ENCODE data around the gene CD74. TPM values are rescaled to one million over a fixed set of nuclear protein-coding genes. Genes with fewer than 3 reads are reported as not detected.

The CD74 gene
- total and polyA plus RNA-seq, 2 of the 8 experiments (the other 6 are each of a cell fraction or from before 2014, with no cell fraction given), result 45.9 to 61.0 TPM

GRCh38 chr5:150441813-150442698, 29.3 kb upstream of the CD74 start:
- H3K4me1 ChIP-seq (replicated peaks in 1 of 4; ENCODE audit: control insufficient read depth in 3 of 4, insufficient read depth in 4 of 4, low read length in 3 of 4), result peaks cover 0 to 7% (median 2%) of the 10 kb centered on the region in 4 experiments; a peak in 5 of 7 replicates
- H2BK120ac ChIP-seq (replicated peaks; ENCODE audit: low read depth, low read length), result no peak overlapping the region
- H4K20me1 ChIP-seq (replicated peaks in 1 of 2; ENCODE audit: control insufficient read depth in 1 of 2, insufficient read depth in 2 of 2, low read length in 2 of 2), result peaks cover 12 to 22% of the 10 kb centered on the region in 2 experiments
- H2AK5ac ChIP-seq (ENCODE audit: low read depth, low read length), result no peak overlapping the region
- H3K4me3 ChIP-seq (ENCODE audit: extremely low read depth in 1 of 4, insufficient read depth in 2 of 4, low read depth in 3 of 4, low read length in 4 of 4), result no peak overlapping the region
- H3K14ac ChIP-seq (ENCODE audit: insufficient read length), result no peak overlapping the region
- H3K56ac ChIP-seq (replicated peaks; ENCODE audit: insufficient read length, low read depth, low read length), result no peak overlapping the region
- FAIRE-seq, result no peak
- H3K9me3 ChIP-seq (ENCODE audit: insufficient read depth in 2 of 2, low read depth in 1 of 2, low read length in 1 of 2), result no peaks in the 10 kb centered on the region
- no peak overlapping the region for H4K91ac ChIP-seq (replicated peaks; ENCODE audit: insufficient read length, low read length)
- peak in 1 of 2 experiments; percentile 60 for DNase-seq (ENCODE audit: low read depth in 1 of 2, low spot score in 2 of 2)
- H2BK15ac ChIP-seq (ENCODE audit: low read length), result no peak overlapping the region
- no peak overlapping the region for H3K18ac ChIP-seq (ENCODE audit: extremely low read depth, low read length)
- no peaks in the 10 kb centered on the region for H3K79me1 ChIP-seq (ENCODE audit: low read depth, low read length)
- peak overlapping the region in 1 of 2 experiments; percentile 19; a peak in 2 of 4 replicates for H3K4me2 ChIP-seq (ENCODE audit: insufficient read depth in 1 of 2, low read depth in 2 of 2, low read length in 2 of 2)
- peaks cover 0 to 10% of the 10 kb centered on the region in 2 experiments; a peak in 2 of 4 replicates for H3K79me2 ChIP-seq (ENCODE audit: control insufficient read depth in 1 of 2, insufficient read depth in 2 of 2, low read length in 2 of 2)
- peak overlapping the region; percentile 8; the same call in 1 of the 2 replicates for H3K27ac ChIP-seq (ENCODE audit: low read depth, low read length)
- H4K5ac ChIP-seq (ENCODE audit: insufficient read length, low read depth, low read length), result no peak overlapping the region
- no peaks in the 10 kb centered on the region for H3K23me2 ChIP-seq (ENCODE audit: low read depth, low read length)
- CTCF ChIA-PET (ENCODE audit: partially characterized antibody), result interaction anchor here (0.8 to 14.1 kb wide), 6 partner anchors 7 to 118 kb away, joined by 3 to 245 read pairs (median 3); partner anchors contain the start of gene RPS14
- H3K4ac ChIP-seq (replicated peaks; ENCODE audit: insufficient read length, low read depth, low read length), result no peak overlapping the region
- H4K8ac ChIP-seq (ENCODE audit: extremely low read depth, insufficient read depth, low read length), result no peak overlapping the region
- H2BK5ac ChIP-seq (ENCODE audit: low read depth, low read length), result no peak overlapping the region; the same call in 1 of the 2 replicates
- POLR2A ChIA-PET (ENCODE audit: partially characterized antibody), result interaction anchor here (0.8 to 7.7 kb wide), 22 partner anchors 9 to 224 kb away, joined by 3 to 70 read pairs (median 4); partner anchors contain the start of genes CD74 and RPS14
- H3K9ac ChIP-seq (replicated peaks in 1 of 4; ENCODE audit: extremely low read depth in 1 of 4, low read depth in 3 of 4, low read length in 3 of 4), result peak overlapping the region in 1 of 4 experiments; percentile 42; a peak in 2 of 7 replicates
- H3K36me3 ChIP-seq (ENCODE audit: control insufficient read depth in 2 of 4, insufficient read depth in 4 of 4, low read length in 3 of 4), result peaks cover 35 to 41% (median 38%) of the 10 kb centered on the region in 4 experiments
- no peak overlapping the region for H2AFZ ChIP-seq (ENCODE audit: low read length)
- no peak overlapping the region for H2BK12ac ChIP-seq (ENCODE audit: low read depth, low read length)
- 65% methylated on average over 16 of the region's 18 CpGs; no CpG with 5 or more reads in 1 of the 2 experiments for WGBS, 2 experiments (ENCODE audit: extremely low coverage in 1 of 2, insufficient coverage in 1 of 2, insufficient read length in 1 of 2, insufficient replicate concordance in 2 of 2, low coverage in 1 of 2, low lambda C conversion rate in 2 of 2, missing lambda C conversion rate in 1 of 2)
- no peak overlapping the region for H2BK20ac ChIP-seq (ENCODE audit: low read length)
- no peak for TF ChIP-seq CHD1 (IDR thresholded peaks at IDR 0.05; ENCODE audit: low read depth, low read length)
- peak in 1 of 2 experiments; percentile 60; a peak in 2 of 3 replicates for TF ChIP-seq POLR2A (IDR thresholded peaks at IDR 0.05; ENCODE audit: control extremely low read depth in 1 of 2, low read depth in 2 of 2, low read length in 2 of 2)
- TF ChIP-seq CTCF (IDR thresholded peaks at IDR 0.05; ENCODE audit: control extremely low read depth in 1 of 3, insufficient read depth in 1 of 3, low read depth in 1 of 3, low read length in 3 of 3), result no peak
- 0 out of 2 replicates have a peak, but pooled peaks have one; percentile 26 for TF ChIP-seq TBP (IDR thresholded peaks at IDR 0.05; ENCODE audit: low read depth, low read length)
- no peak for TF ChIP-seq CEBPB (IDR thresholded peaks at IDR 0.05; ENCODE audit: low read depth, low read length)
- no peaks in the 10 kb centered on the region for H3K27me3 ChIP-seq (replicated peaks in 1 of 4; ENCODE audit: control insufficient read depth in 3 of 4, extremely low read depth in 1 of 4, insufficient read depth in 3 of 4, low read length in 3 of 4)
- H3K23ac ChIP-seq (ENCODE audit: insufficient read length), result no peak overlapping the region
